ENCODE measurements around the gene GJA9. TPM values are rescaled to one million over a fixed set of nuclear protein-coding genes. Genes with fewer than 3 reads are reported as not detected.
"Not testable (repeated sequence)": the region's sequence is repeated elsewhere in the genome, so short reads cannot be mapped to it uniquely, and the experiment has no call there.

GJA9 gene
- total RNA-seq, 2 donors from 2014 or later = 0.09 to 0.28 TPM

- Histone ChIP-seq H3K27ac (peak within 1 kb of the TSS; percentile 89 to 94), H3K4me3 (peak within 1 kb of the TSS; percentile 77 to 78), H3K4me1 (replicated peaks) (peaks cover 3% of the 10 kb centered on the region), H3K27me3 (replicated peaks; ENCODE audit: insufficient read depth) (no peaks in the 10 kb centered on the region), H3K36me3 (no peaks in the 10 kb centered on the region), H3K9me3 (no peaks in the 10 kb centered on the region)
- intact Hi-C loops (cut with DNase I) = loop anchor here (5.0 to 10.0 kb wide), 3 partner anchors 132 to 675 kb away; partner anchors contain the start of gene AKIRIN1
- TF ChIP-seq POLR2AphosphoS5 (IDR thresholded peaks at IDR 0.05) = peak; percentile 93
- peak; percentile 60 for TF ChIP-seq POLR2A (IDR thresholded peaks at IDR 0.05)
- TF ChIP-seq, protein P1, sequence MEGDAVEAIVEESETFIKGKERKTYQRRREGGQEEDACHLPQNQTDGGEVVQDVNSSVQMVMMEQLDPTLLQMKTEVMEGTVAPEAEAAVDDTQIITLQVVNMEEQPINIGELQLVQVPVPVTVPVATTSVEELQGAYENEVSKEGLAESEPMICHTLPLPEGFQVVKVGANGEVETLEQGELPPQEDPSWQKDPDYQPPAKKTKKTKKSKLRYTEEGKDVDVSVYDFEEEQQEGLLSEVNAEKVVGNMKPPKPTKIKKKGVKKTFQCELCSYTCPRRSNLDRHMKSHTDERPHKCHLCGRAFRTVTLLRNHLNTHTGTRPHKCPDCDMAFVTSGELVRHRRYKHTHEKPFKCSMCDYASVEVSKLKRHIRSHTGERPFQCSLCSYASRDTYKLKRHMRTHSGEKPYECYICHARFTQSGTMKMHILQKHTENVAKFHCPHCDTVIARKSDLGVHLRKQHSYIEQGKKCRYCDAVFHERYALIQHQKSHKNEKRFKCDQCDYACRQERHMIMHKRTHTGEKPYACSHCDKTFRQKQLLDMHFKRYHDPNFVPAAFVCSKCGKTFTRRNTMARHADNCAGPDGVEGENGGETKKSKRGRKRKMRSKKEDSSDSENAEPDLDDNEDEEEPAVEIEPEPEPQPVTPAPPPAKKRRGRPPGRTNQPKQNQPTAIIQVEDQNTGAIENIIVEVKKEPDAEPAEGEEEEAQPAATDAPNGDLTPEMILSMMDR (IDR thresholded peaks at IDR 0.05) = peak in 1 of 4 experiments; percentile 5
- peak; percentile 100 for DNase-seq (ENCODE audit: low spot score)
- under 1% methylated on average over 70 of the region's 70 CpGs for WGBS
Observed at GRCh38 chr1:38859561-38860453, 21.6 kb downstream of the GJA9 start, which contains the start of gene RRAGC. TSS of gene RRAGC (minus strand) at chr1:38859772. CDS start at chr1:38859646, 126 bp downstream.

GRCh38 chr1:38858833-38859560, 22.4 kb downstream of the GJA9 start:
- H3K27me3 ChIP-seq (replicated peaks; ENCODE audit: insufficient read depth) = no peaks in the 10 kb centered on the region
- peak overlapping the region; percentile 77 to 78 for H3K4me3 ChIP-seq
- peak overlapping the region; percentile 89 to 94 for H3K27ac ChIP-seq
- no peak for TF ChIP-seq POLR2AphosphoS5 (IDR thresholded peaks at IDR 0.05)
- TF ChIP-seq POLR2A (IDR thresholded peaks at IDR 0.05) = peak; percentile 50
- H3K4me1 ChIP-seq (replicated peaks) = peaks cover 3% of the 10 kb centered on the region
- no peaks in the 10 kb centered on the region for H3K36me3 ChIP-seq
- no peaks in the 10 kb centered on the region for H3K9me3 ChIP-seq
- intact Hi-C loops (cut with DNase I) = loop anchor here (5.0 kb wide), 1 partner anchor 133 kb away; the partner anchor contains the start of gene AKIRIN1
- peak; percentile 51 for DNase-seq (ENCODE audit: low spot score)
- WGBS = under 1% methylated on average over 51 of the region's 51 CpGs

DNA sequence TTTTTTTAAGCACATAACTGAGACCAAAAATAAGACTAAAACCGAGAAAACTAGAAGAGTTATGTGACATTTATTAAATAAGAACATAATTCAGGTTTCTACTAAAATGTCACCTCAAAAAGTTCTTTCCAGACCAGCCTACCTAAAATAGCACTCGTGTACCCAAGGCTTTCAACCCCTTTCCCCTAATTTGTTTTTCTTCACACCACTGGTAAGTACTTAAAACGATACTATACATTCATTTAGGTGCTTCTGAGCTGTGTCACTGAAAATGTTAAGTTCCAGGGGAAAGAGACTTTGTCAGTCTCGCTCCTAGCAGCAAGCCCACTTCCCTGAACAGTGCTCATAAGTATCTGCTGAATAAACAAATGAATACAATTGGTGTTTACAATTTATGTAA, 28.6 kb downstream of the GJA9 start:
- no peak for DNase-seq (ENCODE audit: low spot score)
- TF ChIP-seq POLR2AphosphoS5 (IDR thresholded peaks at IDR 0.05) = no peak
- TF ChIP-seq, protein P1 (IDR thresholded peaks at IDR 0.05) = no peak
- TF ChIP-seq POLR2A (IDR thresholded peaks at IDR 0.05) = no peak
- Histone ChIP-seq H3K36me3 (no peaks in the 10 kb centered on the region), H3K27me3 (replicated peaks; ENCODE audit: insufficient read depth) (no peaks in the 10 kb centered on the region), H3K27ac (no peak overlapping the region), H3K9me3 (no peaks in the 10 kb centered on the region), H3K4me3 (no peak overlapping the region), H3K4me1 (replicated peaks) (peaks cover 3% of the 10 kb centered on the region)
- WGBS = 66% methylated on average over 4 of the region's 4 CpGs
- intact Hi-C loops (cut with DNase I) = no loop called here

DNA sequence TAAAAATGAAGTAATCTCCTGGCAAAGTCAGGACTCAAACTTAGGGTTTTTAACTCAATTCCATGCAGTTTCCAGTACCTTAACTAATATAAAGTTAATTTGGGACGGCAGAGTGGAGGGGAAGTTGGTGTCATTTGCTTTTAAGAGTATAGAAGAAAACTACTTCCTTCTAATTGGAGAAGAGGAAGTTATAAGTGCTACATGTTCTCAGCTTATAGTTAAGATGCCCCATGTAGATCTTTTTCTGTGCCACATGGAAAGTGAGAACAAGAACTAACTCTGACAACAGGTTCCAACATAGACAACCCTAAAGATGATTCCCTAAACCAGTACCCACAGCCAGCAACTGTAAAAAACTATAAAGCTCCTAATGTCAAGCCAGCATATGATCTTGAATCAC, 33.3 kb downstream of the GJA9 start:
- Histone ChIP-seq H3K27ac (no peak overlapping the region), H3K9me3 (no peaks in the 10 kb centered on the region), H3K36me3 (no peaks in the 10 kb centered on the region), H3K4me1 (replicated peaks) (no peaks in the 10 kb centered on the region), H3K27me3 (replicated peaks; ENCODE audit: insufficient read depth) (no peaks in the 10 kb centered on the region), H3K4me3 (no peak overlapping the region)
- intact Hi-C loops (cut with DNase I) = no loop called here
- TF ChIP-seq POLR2A (IDR thresholded peaks at IDR 0.05) = no peak
- TF ChIP-seq, protein P1 (IDR thresholded peaks at IDR 0.05) = no peak
- TF ChIP-seq POLR2AphosphoS5 (IDR thresholded peaks at IDR 0.05) = no peak
- DNase-seq (ENCODE audit: low spot score) = no peak
- 84% methylated on average over 1 of the region's 1 CpG for WGBS

- Histone ChIP-seq H3K4me1 (replicated peaks) (no peaks in the 10 kb centered on the region), H3K27ac (no peak overlapping the region), H3K27me3 (replicated peaks; ENCODE audit: insufficient read depth) (no peaks in the 10 kb centered on the region), H3K9me3 (no peaks in the 10 kb centered on the region), H3K4me3 (no peak overlapping the region), H3K36me3 (no peaks in the 10 kb centered on the region)
- WGBS = 87% methylated on average over 3 of the region's 3 CpGs
- TF ChIP-seq, protein P1 (IDR thresholded peaks at IDR 0.05) = no peak
- TF ChIP-seq POLR2AphosphoS5 (IDR thresholded peaks at IDR 0.05) (no peak), POLR2A (IDR thresholded peaks at IDR 0.05) (no peak)
- DNase-seq (ENCODE audit: low spot score) = no peak
- intact Hi-C loops (cut with DNase I) = no loop called here
Observed at GRCh38 chr1:38846210-38846609, 35.2 kb downstream of the GJA9 start.

DNA sequence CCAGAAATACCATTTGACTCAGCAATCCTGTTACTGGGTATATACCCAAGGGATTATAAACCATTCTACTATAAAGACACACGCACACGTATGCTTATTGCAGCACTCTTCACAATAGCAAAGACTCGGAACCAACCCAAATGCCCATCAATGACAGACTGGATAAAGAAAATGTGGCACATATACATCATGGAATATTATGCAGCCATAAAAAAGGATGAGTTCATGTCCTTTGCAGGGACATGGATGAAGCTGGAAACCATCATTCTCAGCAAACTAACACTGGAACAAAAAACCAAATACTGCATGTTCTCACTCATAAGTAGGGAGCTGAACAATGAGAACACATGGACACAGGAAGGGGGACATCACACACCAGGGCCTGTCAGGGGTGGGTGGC, 36.3 kb downstream of the GJA9 start:
- intact Hi-C loops (cut with DNase I); H3K27ac ChIP-seq; H3K27me3 ChIP-seq (replicated peaks; ENCODE audit: insufficient read depth); DNase-seq (ENCODE audit: low spot score); H3K4me1 ChIP-seq (replicated peaks); H3K9me3 ChIP-seq; H3K36me3 ChIP-seq; H3K4me3 ChIP-seq: not testable (repeated sequence)
- WGBS = 94% methylated on average over 3 of the region's 3 CpGs
